Lung (tissue), 12 donors: ENCODE data around the gene PPP1R13B. TPM values are rescaled to one million over a fixed set of nuclear protein-coding genes. Genes with fewer than 3 reads are reported as not detected.

Experiments
- ATAC-seq: fragments of 200-7000 bp; cut with Tn5 transposase; one replicate; pipeline ENCODE4 v1.9.1; 2020; ENCODE audit warnings: moderate number of reproducible peaks; ENCODE audit not compliant: insufficient read depth, low FRiP score
- DNase-seq, 3 donors: peaks; one replicate each; pipeline ENCODE4 v3.0.0-alpha.2; 2013 to 2017
- H3K27ac ChIP-seq, 2 donors: one replicate each; pipeline ENCODE4 v1.5.1; 2013; ENCODE audit warnings: mild to moderate bottlenecking in 2 of 2, moderate library complexity in 2 of 2, control low read depth in 1 of 2, inconsistent platforms in 1 of 2, low read depth in 1 of 2, low read length in 1 of 2
- H3K27me3 ChIP-seq, 3 donors: one replicate each; pipeline ENCODE4 v1.5.1; 2013; ENCODE audit warnings: low read length in 2 of 3; ENCODE audit not compliant: control insufficient read depth in 3 of 3, insufficient read depth in 3 of 3
- H3K36me3 ChIP-seq, 4 donors: one replicate each; pipeline ENCODE4 v1.5.1; 2013; ENCODE audit warnings: low read length in 4 of 4, mild to moderate bottlenecking in 1 of 4, moderate library complexity in 1 of 4; ENCODE audit not compliant: control insufficient read depth in 4 of 4, insufficient read depth in 4 of 4
- H3K4me1 ChIP-seq, 5 donors: one replicate each; pipeline ENCODE4 v1.5.1; 2013; ENCODE audit warnings: low read length in 5 of 5, mild to moderate bottlenecking in 2 of 5, moderate library complexity in 1 of 5; ENCODE audit not compliant: control insufficient read depth in 5 of 5, insufficient read depth in 5 of 5
- H3K4me3 ChIP-seq: one replicate; pipeline ENCODE4 v1.5.1; 2013; ENCODE audit warnings: mild to moderate bottlenecking, control low read depth, moderate library complexity
- H3K9ac ChIP-seq, 2 donors: one replicate each; pipeline ENCODE4 v1.5.1; 2013; ENCODE audit warnings: low read length in 2 of 2, control low read depth in 1 of 2; ENCODE audit not compliant: insufficient read depth in 1 of 2
- H3K9me3 ChIP-seq, 4 donors: one replicate each; pipeline ENCODE4 v1.5.1; 2013; ENCODE audit warnings: low read length in 3 of 4, mild to moderate bottlenecking in 1 of 4, moderate library complexity in 1 of 4; ENCODE audit not compliant: control insufficient read depth in 4 of 4, insufficient read depth in 3 of 4
- WGBS, 2 donors: extraction: QIAGEN DNeasy Blood & Tissue Kit; methylation state at CpG; one replicate each; pipeline ENCODE4 v1.1.7; 2013; 5-methylcytosine and 5-hydroxymethylcytosine counted together
- polyA plus RNA-seq, 2 donors: library from polyadenylated mRNA; stranded (reverse); fragments of 200-250 nt; gene quantifications; one replicate each; pipeline ENCODE4 v1.2.1, GENCODE V29; 2013
- total RNA-seq, 2 donors: library from RNA; depleted of rRNA in 1 of 2; stranded (reverse); fragments of >200 nt in 1 of 2; gene quantifications; one replicate each; pipeline ENCODE4 v1.2.1, GENCODE V29; 2014 to 2021
- TF ChIP-seq, protein P1 (sequence below): IDR thresholded peaks from 2 replicates; pipeline ENCODE4 v1.5.1; 2012; ENCODE audit warnings: mild to moderate bottlenecking; ENCODE audit errors: control extremely low read depth, extremely low read depth
- donor health status: control.
- donor health status: control.
- donor health status: Bipolar disorder and iron deficiency.
- donor health status: healthy.
- donor health status: DM: yes; HTN: yes; CAD: no.

PPP1R13B gene
- total and polyA plus RNA-seq, 4 donors, result 12.0 to 66.6 (median 38.4) TPM

DNA sequence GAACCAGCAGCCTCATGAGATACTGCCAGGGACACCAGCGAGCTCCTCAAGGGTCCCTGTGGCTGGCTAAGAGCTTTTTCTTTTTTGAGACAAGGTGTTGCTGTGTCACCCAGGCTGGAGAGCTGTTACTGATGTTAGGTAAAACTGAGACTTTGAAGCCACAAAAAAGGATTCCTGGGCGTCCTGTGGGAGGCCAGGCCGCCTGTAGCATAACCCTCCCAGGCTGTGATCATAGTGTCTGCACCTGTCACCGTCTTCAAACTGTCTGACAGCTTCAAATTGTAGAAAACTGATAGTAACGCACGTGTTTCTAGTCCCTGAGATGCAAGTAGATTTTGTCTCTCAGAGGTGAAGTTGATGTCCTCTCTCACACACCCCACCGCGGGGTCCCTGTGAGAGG, 127.6 kb downstream of the PPP1R13B start:
- TF ChIP-seq, protein P1, sequence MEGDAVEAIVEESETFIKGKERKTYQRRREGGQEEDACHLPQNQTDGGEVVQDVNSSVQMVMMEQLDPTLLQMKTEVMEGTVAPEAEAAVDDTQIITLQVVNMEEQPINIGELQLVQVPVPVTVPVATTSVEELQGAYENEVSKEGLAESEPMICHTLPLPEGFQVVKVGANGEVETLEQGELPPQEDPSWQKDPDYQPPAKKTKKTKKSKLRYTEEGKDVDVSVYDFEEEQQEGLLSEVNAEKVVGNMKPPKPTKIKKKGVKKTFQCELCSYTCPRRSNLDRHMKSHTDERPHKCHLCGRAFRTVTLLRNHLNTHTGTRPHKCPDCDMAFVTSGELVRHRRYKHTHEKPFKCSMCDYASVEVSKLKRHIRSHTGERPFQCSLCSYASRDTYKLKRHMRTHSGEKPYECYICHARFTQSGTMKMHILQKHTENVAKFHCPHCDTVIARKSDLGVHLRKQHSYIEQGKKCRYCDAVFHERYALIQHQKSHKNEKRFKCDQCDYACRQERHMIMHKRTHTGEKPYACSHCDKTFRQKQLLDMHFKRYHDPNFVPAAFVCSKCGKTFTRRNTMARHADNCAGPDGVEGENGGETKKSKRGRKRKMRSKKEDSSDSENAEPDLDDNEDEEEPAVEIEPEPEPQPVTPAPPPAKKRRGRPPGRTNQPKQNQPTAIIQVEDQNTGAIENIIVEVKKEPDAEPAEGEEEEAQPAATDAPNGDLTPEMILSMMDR, result no peak
- Histone ChIP-seq H3K27ac (no peak overlapping the region), H3K4me1 (peaks cover 2 to 35% (median 9%) of the 10 kb centered on the region in 5 donors), H3K36me3 (peaks cover 0 to 3% (median 0%) of the 10 kb centered on the region in 4 donors), H3K4me3 (no peak overlapping the region), H3K9me3 (no peaks in the 10 kb centered on the region), H3K9ac (no peak overlapping the region), H3K27me3 (no peaks in the 10 kb centered on the region)
- no peak for ATAC-seq
- WGBS, 2 donors, result 90 to 93% methylated on average over 8 of the region's 8 CpGs
- DNase-seq, result no peak

DNA sequence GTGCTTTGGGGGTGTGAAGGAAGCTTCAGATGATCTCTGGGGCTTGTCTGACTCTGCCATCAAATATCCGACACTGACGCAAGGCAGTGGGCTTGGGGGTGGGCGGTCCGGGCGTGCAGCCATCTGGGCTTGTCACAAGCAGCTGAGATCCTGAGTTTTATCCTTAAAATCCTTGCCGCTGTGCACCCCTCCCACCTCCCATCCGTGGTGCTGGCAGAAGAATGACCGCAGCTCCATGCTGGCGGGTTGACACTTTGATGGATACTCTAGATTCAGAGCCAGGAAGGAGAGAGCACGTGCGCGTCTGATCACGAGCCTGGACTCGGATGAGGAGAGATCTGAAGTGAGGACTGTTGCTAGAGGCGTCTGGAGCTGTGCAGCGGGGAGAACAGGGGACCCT, 128.8 kb downstream of the PPP1R13B start:
- Histone ChIP-seq H3K9me3 (no peaks in the 10 kb centered on the region), H3K4me1 (peaks cover 0 to 39% (median 14%) of the 10 kb centered on the region in 5 donors), H3K36me3 (peaks cover 0 to 3% (median 0%) of the 10 kb centered on the region in 4 donors), H3K27me3 (no peaks in the 10 kb centered on the region), H3K9ac (no peak overlapping the region), H3K27ac (no peak overlapping the region), H3K4me3 (no peak overlapping the region)
- TF ChIP-seq, protein P1, result no peak
- no peak for ATAC-seq
- DNase-seq, result peak; percentile 78 to 87 (median 80)
- WGBS, 2 donors, result 60 to 77% methylated on average over 16 of the region's 16 CpGs

DNA sequence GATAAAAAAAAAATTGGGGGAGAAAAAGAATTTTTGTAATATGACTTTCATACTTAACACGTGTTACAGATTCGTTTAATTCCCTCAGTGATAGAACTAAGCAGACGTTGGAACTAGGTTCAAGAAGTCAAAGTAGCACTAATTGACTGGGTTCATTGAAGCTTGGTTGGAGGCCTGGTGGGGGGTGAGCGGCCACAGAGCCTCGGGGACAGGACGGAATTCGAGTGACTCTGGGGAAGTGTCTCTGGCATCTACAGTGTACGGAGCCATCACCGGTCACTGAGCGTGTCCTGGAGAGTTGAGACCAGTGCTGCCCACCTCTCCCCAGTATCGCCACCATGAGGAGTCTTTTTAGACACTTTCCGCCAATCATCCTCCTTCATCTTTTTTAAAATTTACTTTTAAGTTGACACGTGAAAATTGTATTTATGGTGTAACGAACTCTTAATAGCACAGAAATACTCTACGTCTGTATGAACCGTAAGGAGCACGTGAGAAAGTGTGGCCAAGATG, 130.4 kb downstream of the PPP1R13B start:
- no peaks in the 10 kb centered on the region for H3K9me3 ChIP-seq
- H3K9ac ChIP-seq, result peak overlapping the region in 1 of 2 donors; percentile 25
- H3K4me1 ChIP-seq, result peaks cover 0 to 41% (median 14%) of the 10 kb centered on the region in 5 donors
- TF ChIP-seq, protein P1, result no peak
- ATAC-seq (no peak), DNase-seq (no peak)
- no peak overlapping the region for H3K4me3 ChIP-seq
- no peak overlapping the region for H3K27ac ChIP-seq
- peaks cover 0 to 3% (median 0%) of the 10 kb centered on the region in 4 donors for H3K36me3 ChIP-seq
- WGBS, 2 donors, result 84 to 90% methylated on average over 17 of the region's 17 CpGs
- H3K27me3 ChIP-seq, result no peaks in the 10 kb centered on the region
